CD4-positive, alpha-beta T cell treated with Interleukin-21 for 1 hour (primary cell): Measurements from ENCODE around the gene MAGEB10.
"Not testable (repeated sequence)": the region's sequence is repeated elsewhere in the genome, so short reads cannot be mapped to it uniquely, and the experiment has no call there.

ENCODE experiments used
- DNase-seq: peaks from one replicate; pipeline ENCODE4 v3.0.0-alpha.2; 2020

The MAGEB10 gene

GRCh38 chrX:27807690-27808089, at the start of gene MAGEB10:
Gene MAGEB10 (plus strand): TSS chrX:27807990. CDS start chrX:27821307, 13,317 bp downstream.
- no peak for DNase-seq

GRCh38 chrX:27765718-27766117, 42.1 kb upstream of the MAGEB10 start:
- DNase-seq: no peak

GRCh38 chrX:27767387-27767786, 40.4 kb upstream of the MAGEB10 start:
- DNase-seq: no peak

GRCh38 chrX:27775984-27776383, 31.8 kb upstream of the MAGEB10 start:
- no peak for DNase-seq

- no peak for DNase-seq
These were observed 11.0 kb upstream of the MAGEB10 start for GRCh38 chrX:27796640-27797257.

GRCh38 chrX:27797575-27797974, 10.2 kb upstream of the MAGEB10 start:
- no peak for DNase-seq

- no peak for DNase-seq
These were observed 436 bp downstream of the MAGEB10 start for GRCh38 chrX:27808226-27808625.

- DNase-seq: not testable (repeated sequence)
These were observed 1.4 kb downstream of the MAGEB10 start for GRCh38 chrX:27808991-27809859.

- DNase-seq: no peak
These were observed 7.4 kb downstream of the MAGEB10 start for GRCh38 chrX:27815209-27815608.

GRCh38 chrX:27823812-27824211, 16.0 kb downstream of the MAGEB10 start:
- DNase-seq: no peak

GRCh38 chrX:27838185-27838584, 30.4 kb downstream of the MAGEB10 start:
- no peak for DNase-seq

- DNase-seq: no peak
These were observed 33.1 kb downstream of the MAGEB10 start for GRCh38 chrX:27840881-27841280.

- DNase-seq: no peak
These were observed 35.1 kb downstream of the MAGEB10 start for GRCh38 chrX:27842859-27843258.

GRCh38 chrX:27860337-27860736, 52.5 kb downstream of the MAGEB10 start:
- no peak for DNase-seq

GRCh38 chrX:27863809-27864208, 56.0 kb downstream of the MAGEB10 start:
- no peak for DNase-seq
